ENCODE data around the gene AHCYL2. TPM values are rescaled to one million over a fixed set of nuclear protein-coding genes. Genes with fewer than 3 reads are reported as not detected.
A peak's percentile ranks its signal among the peaks of the same experiment; 100 is the strongest.

The AHCYL2 gene
- total RNA-seq, 1 experiment from 2014 or later = 23.2 TPM

DNA sequence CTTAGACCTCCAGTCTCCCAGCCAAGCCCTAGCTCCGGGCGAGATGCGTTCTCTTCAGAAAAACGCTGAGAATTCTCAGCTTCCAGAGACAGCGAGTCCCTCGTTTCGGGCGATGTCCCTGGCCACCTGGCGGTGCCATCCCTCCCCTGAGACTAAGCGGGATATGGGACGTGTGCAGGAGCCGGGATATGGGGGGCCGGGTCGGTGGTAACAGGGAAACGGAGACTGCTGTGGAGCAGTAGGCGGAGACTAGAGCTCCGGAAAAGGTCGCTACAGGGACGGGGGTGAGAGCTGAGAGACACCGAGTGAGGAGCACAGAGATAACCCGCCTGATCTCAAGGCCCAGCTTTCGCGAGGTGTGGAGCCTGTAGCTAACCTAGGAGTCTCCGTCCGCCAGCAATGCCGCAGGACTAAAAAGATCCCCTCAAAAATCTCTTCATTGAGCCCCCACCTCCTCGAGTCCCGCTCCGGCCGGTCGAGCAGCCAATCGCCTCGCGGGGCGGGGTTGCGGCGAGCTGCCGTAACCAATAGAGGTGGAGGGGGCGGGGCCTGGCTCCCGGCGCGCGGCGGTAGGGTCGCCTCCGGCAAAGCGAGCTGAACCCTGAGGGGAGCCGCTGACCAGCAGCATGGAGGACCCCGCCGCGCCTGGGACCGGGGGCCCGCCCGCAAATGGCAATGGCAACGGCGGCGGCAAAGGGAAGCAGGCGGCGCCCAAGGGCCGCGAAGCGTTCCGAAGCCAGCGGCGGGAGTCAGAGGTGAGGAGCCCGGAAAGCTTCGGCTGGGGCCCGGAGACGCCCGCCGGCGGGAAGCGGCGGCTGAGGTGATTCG, 209.2 kb downstream of the AHCYL2 start, which contains the start of gene STRIP2:
STRIP2 (plus strand) TSS at position 586 of the 828 bp plus-strand sequence; CDS start at position 627, 41 bp downstream.
- H3K4ac ChIP-seq (ENCODE audit: low read depth, low read length) = no peak within 1 kb of the TSS

More for the DNA sequence above, 209.2 kb downstream of the AHCYL2 start, which contains the start of gene STRIP2:
- peak; percentile 97 for DNase-seq
- no peak within 1 kb of the TSS for H2AK5ac ChIP-seq (ENCODE audit: insufficient read length, low read length)
- 0 out of 2 replicates have a peak, but pooled peaks cover 4% of the 10 kb centered on the region for H3K4me1 ChIP-seq (ENCODE audit: insufficient read depth, low read length)
- H4K91ac ChIP-seq (ENCODE audit: insufficient read length, low read depth, low read length) = no peak within 1 kb of the TSS
- no peak within 1 kb of the TSS for H2BK15ac ChIP-seq (ENCODE audit: low read depth, low read length)
- H4K20me1 ChIP-seq (ENCODE audit: control insufficient read depth, insufficient read depth, insufficient read length) = no peaks in the 10 kb centered on the region
- H2BK20ac ChIP-seq (ENCODE audit: low read depth, low read length, poor library complexity, severe bottlenecking) = no peak within 1 kb of the TSS
- Mint-ChIP-seq H3K27me3 (ENCODE audit: low read depth) (peaks cover 32% of the 10 kb centered on the region), H3K36me3 (ENCODE audit: insufficient read depth in 1 of 3, low read depth in 3 of 3) (no peaks in the 10 kb centered on the region), H3K4me1 (peaks cover 25 to 26% of the 10 kb centered on the region in 2 experiments), H3K9me3 (no peaks in the 10 kb centered on the region), H3K4me3 (peak within 1 kb of the TSS; percentile 86 to 95), H3K27ac (peak within 1 kb of the TSS; percentile 96 to 98 (median 97))
- H3K14ac ChIP-seq (ENCODE audit: insufficient read depth, low read length) = peak within 1 kb of the TSS; percentile 86
- H2AFZ ChIP-seq (ENCODE audit: low read length) = peak within 1 kb of the TSS; percentile 66
- H4K8ac ChIP-seq (replicated peaks; ENCODE audit: insufficient read length, low read depth, low read length) = no peak within 1 kb of the TSS
- H3K23me2 ChIP-seq (ENCODE audit: insufficient read length, low read depth, low read length, poor library complexity, severe bottlenecking) = peaks cover 17% of the 10 kb centered on the region
- H2BK12ac ChIP-seq (ENCODE audit: insufficient read length, low read depth, low read length) = no peak within 1 kb of the TSS
- no peak within 1 kb of the TSS for H3K56ac ChIP-seq (ENCODE audit: insufficient read length, low read depth, low read length)
- peak within 1 kb of the TSS; percentile 75 for H3K4me2 ChIP-seq (ENCODE audit: insufficient read depth, insufficient read length, low read length)
- H2BK5ac ChIP-seq (ENCODE audit: insufficient read length, low read length) = no peak within 1 kb of the TSS
- H3K27me3 ChIP-seq (ENCODE audit: insufficient read depth, low read length) = no peaks in the 10 kb centered on the region; the same call in 1 of the 2 replicates
- H3K27ac ChIP-seq (ENCODE audit: insufficient read length, low read depth, low read length) = no peak within 1 kb of the TSS
- H3K79me1 ChIP-seq (ENCODE audit: insufficient read depth, low read depth, low read length, poor library complexity, severe bottlenecking) = no peaks in the 10 kb centered on the region
- no peak within 1 kb of the TSS for H3T11ph ChIP-seq (ENCODE audit: low read length)
- no CpG with 5 or more reads among the region's 75 CpGs for WGBS (ENCODE audit: extremely low coverage, insufficient read length, low lambda C conversion rate)
- no peak within 1 kb of the TSS for H3K23ac ChIP-seq (ENCODE audit: insufficient read length, low read depth, low read length)
- peak within 1 kb of the TSS; percentile 70 for H3K9ac ChIP-seq (ENCODE audit: extremely low read depth, insufficient read length, low read length)
- peak within 1 kb of the TSS; percentile 83 for H3K18ac ChIP-seq (ENCODE audit: insufficient read length, low read depth, low read length)
- no peaks in the 10 kb centered on the region for H3K79me2 ChIP-seq (ENCODE audit: insufficient read depth, low read length)
- no peak within 1 kb of the TSS for H4K5ac ChIP-seq (ENCODE audit: insufficient read length, low read depth, low read length)
- no peaks in the 10 kb centered on the region for H3K9me3 ChIP-seq (ENCODE audit: control insufficient read depth, low read depth, low read length)
- no peak within 1 kb of the TSS for H2BK120ac ChIP-seq (ENCODE audit: low read depth, low read length, poor library complexity, severe bottlenecking)
- TF ChIP-seq, protein P1, sequence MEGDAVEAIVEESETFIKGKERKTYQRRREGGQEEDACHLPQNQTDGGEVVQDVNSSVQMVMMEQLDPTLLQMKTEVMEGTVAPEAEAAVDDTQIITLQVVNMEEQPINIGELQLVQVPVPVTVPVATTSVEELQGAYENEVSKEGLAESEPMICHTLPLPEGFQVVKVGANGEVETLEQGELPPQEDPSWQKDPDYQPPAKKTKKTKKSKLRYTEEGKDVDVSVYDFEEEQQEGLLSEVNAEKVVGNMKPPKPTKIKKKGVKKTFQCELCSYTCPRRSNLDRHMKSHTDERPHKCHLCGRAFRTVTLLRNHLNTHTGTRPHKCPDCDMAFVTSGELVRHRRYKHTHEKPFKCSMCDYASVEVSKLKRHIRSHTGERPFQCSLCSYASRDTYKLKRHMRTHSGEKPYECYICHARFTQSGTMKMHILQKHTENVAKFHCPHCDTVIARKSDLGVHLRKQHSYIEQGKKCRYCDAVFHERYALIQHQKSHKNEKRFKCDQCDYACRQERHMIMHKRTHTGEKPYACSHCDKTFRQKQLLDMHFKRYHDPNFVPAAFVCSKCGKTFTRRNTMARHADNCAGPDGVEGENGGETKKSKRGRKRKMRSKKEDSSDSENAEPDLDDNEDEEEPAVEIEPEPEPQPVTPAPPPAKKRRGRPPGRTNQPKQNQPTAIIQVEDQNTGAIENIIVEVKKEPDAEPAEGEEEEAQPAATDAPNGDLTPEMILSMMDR (conservative IDR thresholded peaks at IDR 0.05) = peak; percentile 54

Data from H9 (cell line).